Smooth muscle cell (in vitro differentiated cells): Measurements from ENCODE around the gene STAC2. TPM values are rescaled to one million over a fixed set of nuclear protein-coding genes. Genes with fewer than 3 reads are reported as not detected.

Experiments
- DNase-seq: peaks from one replicate; lab custom pipeline; 2025; ENCODE audit not compliant: unreplicated experiment; lab: John Stamatoyannopoulos, UW
- H2AFZ ChIP-seq: fragments of 200-600 bp; sonication (generic); 2 replicates; pipeline ENCODE4 v1.6.0; 2016; ENCODE audit warnings: antibody characterized with exemption, low read depth, mild to moderate bottlenecking
- H3F3A ChIP-seq: fragments of 200-600 bp; sonication (generic); 2 replicates; pipeline ENCODE4 v1.6.0; 2017; ENCODE audit warnings: antibody characterized with exemption, low read depth
- H3K27ac ChIP-seq: fragments of 200-600 bp; sonication (generic); 2 replicates; pipeline ENCODE4 v1.5.1; 2016; ENCODE audit warnings: low read depth, mild to moderate bottlenecking
- H3K27me3 ChIP-seq: fragments of 200-600 bp; sonication (generic); 2 replicates; pipeline ENCODE4 v1.6.1; 2016; ENCODE audit warnings: low read depth, mild to moderate bottlenecking
- H3K36me3 ChIP-seq: fragments of 200-600 bp; sonication (generic); 2 replicates; pipeline ENCODE4 v1.5.1; 2016; ENCODE audit warnings: low read depth
- H3K4me1 ChIP-seq: fragments of 200-600 bp; sonication (generic); 2 replicates; pipeline ENCODE4 v1.5.1; 2016; ENCODE audit warnings: low read depth
- H3K4me2 ChIP-seq: fragments of 200-600 bp; sonication (generic); 2 replicates; pipeline ENCODE4 v1.6.0; 2016; ENCODE audit warnings: mild to moderate bottlenecking
- H3K4me3 ChIP-seq: fragments of 200-600 bp; sonication (generic); 2 replicates; pipeline ENCODE4 v1.5.1; 2016; ENCODE audit warnings: mild to moderate bottlenecking
- H3K79me2 ChIP-seq: fragments of 200-600 bp; sonication (generic); 2 replicates; pipeline ENCODE4 v1.6.0; 2016; ENCODE audit warnings: low read depth, mild to moderate bottlenecking
- H3K9ac ChIP-seq: fragments of 200-600 bp; sonication (generic); 2 replicates; pipeline ENCODE4 v1.6.0; 2016; ENCODE audit warnings: low read depth
- H3K9me3 ChIP-seq: fragments of 200-600 bp; sonication (generic); replicated peaks from 2 replicates; pipeline ENCODE4 v1.5.1; 2016; ENCODE audit warnings: low read depth
- H4K20me1 ChIP-seq: fragments of 200-600 bp; sonication (generic); 2 replicates; pipeline ENCODE4 v1.6.0; 2016; ENCODE audit warnings: low read depth
- WGBS: methylation state at CpG from one replicate; pipeline ENCODE4 v1.1.7; 2016; ENCODE audit warnings: low lambda C conversion rate; 5-methylcytosine and 5-hydroxymethylcytosine counted together
- polyA plus RNA-seq: library from polyadenylated mRNA; unstranded; fragments of >200 nt; fragmentation: Nextera tagmentation; extraction: Ambion mirVana; gene quantifications from 2 replicates; pipeline ENCODE4 v1.2.1, GENCODE V29; 2016
- total RNA-seq: library from RNA; depleted of rRNA; stranded (reverse); fragments of >200 nt; gene quantifications from 2 replicates; pipeline ENCODE4 v1.2.3, GENCODE V29; 2014
- TF ChIP-seq, protein P1 (sequence below): fragments of 200-600 bp; sonication (generic); IDR thresholded peaks from 2 replicates; pipeline ENCODE4 v1.5.1; 2017; ENCODE audit warnings: borderline replicate concordance, mild to moderate bottlenecking, antibody characterized with exemption; ENCODE audit not compliant: insufficient read depth, poor library complexity, severe bottlenecking

The STAC2 gene
- total and polyA plus RNA-seq, 2 experiments from 2014 or later, result 0.09 to 0.32 TPM

DNA sequence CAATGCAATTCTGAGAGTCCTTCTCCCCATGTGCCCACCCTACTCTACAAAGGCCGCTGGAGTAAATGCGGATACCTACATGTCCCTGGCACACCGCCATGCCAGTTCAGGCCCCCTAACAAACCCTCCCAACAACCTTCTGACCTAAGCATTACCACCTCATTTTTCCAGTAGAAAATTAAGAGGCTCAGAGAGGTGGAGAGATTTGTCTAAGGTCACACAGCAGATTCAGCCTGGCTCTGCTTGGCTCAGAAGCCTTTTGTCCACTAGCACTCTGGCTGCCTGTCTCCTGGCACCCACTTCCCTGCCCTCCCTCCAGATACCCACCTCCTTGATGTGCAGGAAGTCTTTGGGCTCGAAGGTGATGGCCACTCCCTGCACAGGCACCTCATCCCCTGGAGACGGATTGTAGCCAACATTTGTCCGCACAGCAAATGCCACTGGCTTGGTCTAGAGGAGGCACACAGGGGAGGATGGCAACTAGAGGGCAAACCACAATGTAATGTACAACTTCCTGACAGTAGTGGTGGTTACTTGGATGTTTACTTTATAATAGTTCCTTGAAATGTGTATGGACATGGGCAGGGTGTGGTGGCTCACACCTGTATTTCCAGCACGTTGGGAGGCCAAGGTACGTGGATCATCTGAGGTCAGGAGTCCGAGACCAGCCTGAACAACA is 38.5 kb downstream of the STAC2 start:
- H4K20me1 ChIP-seq, result no peaks in the 10 kb centered on the region
- no peak overlapping the region for H3K4me3 ChIP-seq
- TF ChIP-seq, protein P1, sequence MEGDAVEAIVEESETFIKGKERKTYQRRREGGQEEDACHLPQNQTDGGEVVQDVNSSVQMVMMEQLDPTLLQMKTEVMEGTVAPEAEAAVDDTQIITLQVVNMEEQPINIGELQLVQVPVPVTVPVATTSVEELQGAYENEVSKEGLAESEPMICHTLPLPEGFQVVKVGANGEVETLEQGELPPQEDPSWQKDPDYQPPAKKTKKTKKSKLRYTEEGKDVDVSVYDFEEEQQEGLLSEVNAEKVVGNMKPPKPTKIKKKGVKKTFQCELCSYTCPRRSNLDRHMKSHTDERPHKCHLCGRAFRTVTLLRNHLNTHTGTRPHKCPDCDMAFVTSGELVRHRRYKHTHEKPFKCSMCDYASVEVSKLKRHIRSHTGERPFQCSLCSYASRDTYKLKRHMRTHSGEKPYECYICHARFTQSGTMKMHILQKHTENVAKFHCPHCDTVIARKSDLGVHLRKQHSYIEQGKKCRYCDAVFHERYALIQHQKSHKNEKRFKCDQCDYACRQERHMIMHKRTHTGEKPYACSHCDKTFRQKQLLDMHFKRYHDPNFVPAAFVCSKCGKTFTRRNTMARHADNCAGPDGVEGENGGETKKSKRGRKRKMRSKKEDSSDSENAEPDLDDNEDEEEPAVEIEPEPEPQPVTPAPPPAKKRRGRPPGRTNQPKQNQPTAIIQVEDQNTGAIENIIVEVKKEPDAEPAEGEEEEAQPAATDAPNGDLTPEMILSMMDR, result no peak
- H3K36me3 ChIP-seq, result peaks cover 4% of the 10 kb centered on the region
- whole genome bisulfite sequencing, result 97% methylated on average over 9 of the region's 9 CpGs
- DNase-seq, result no peak
- H3K4me1 ChIP-seq, result no peaks in the 10 kb centered on the region
- no peaks in the 10 kb centered on the region for H3F3A ChIP-seq
- H3K79me2 ChIP-seq, result no peaks in the 10 kb centered on the region
- no peaks in the 10 kb centered on the region for H3K9me3 ChIP-seq
- no peak overlapping the region for H3K4me2 ChIP-seq
- H3K27ac ChIP-seq, result no peak overlapping the region
- no peak overlapping the region for H2AFZ ChIP-seq
- no peak overlapping the region for H3K9ac ChIP-seq
- H3K27me3 ChIP-seq, result no peaks in the 10 kb centered on the region

DNA sequence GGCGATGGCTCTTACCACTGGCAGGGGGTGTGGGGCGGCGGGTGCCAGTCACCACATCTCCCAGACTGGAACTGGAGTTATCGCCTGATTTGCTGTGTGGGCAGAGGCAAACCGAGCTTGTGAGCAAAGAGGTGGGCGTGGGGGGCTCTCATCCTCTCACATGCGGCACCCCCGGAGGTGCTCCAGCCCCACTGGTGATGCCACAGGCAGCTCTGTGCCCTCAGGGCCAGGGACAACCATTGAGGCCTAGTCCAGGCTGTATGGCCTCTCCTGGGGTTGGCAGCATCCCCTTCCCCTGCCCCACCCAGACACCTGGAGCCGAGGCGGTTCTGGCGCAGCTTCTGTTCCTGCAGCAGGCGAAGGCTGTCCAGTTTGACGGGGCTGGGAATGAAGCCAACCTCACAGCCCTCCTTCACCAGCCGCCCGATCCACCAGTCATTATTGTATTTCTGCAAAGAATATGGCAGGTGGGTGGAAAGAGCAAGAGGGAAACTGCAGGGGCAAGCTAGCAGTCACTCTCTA is 39.2 kb downstream of the STAC2 start:
- Histone ChIP-seq H2AFZ (no peak overlapping the region), H3K27me3 (no peaks in the 10 kb centered on the region), H3K4me3 (no peak overlapping the region), H3F3A (no peaks in the 10 kb centered on the region), H3K4me1 (no peaks in the 10 kb centered on the region), H3K9me3 (no peaks in the 10 kb centered on the region), H3K27ac (no peak overlapping the region), H3K36me3 (peaks cover 4% of the 10 kb centered on the region), H4K20me1 (no peaks in the 10 kb centered on the region), H3K4me2 (no peak overlapping the region), H3K9ac (no peak overlapping the region), H3K79me2 (no peaks in the 10 kb centered on the region)
- no peak for DNase-seq
- TF ChIP-seq, protein P1, result no peak
- 96% methylated on average over 15 of the region's 15 CpGs for WGBS

DNA sequence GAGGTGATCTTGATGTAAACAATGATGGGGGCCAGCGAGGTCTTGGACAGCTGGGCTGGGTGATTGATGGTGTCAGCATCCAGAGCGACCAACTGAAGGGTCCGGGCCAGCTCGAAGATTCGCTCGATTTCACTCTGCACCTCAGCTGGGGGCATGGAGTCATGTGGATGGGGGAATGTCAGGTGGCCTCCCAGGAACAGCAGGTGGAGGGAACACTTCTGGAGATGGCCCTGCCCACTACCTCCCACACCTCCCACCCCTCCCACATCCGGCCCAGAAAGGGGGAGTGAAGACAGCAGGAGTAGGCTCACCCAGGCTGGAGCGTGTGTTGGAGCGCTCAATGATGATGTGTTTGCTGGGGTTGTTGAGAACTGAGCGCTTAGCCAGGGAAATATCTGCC is 42.0 kb downstream of the STAC2 start:
- Histone ChIP-seq H4K20me1 (peaks cover under 1% of the 10 kb centered on the region), H3K36me3 (peaks cover 4% of the 10 kb centered on the region), H3K4me2 (no peak overlapping the region), H3K4me1 (no peaks in the 10 kb centered on the region), H3K79me2 (no peaks in the 10 kb centered on the region), H3K9me3 (no peaks in the 10 kb centered on the region), H2AFZ (no peak overlapping the region), H3K9ac (no peak overlapping the region), H3K27me3 (no peaks in the 10 kb centered on the region), H3K27ac (no peak overlapping the region), H3K4me3 (no peak overlapping the region), H3F3A (no peaks in the 10 kb centered on the region)
- TF ChIP-seq, protein P1, result no peak
- 97% methylated on average over 10 of the region's 10 CpGs for WGBS
- no peak for DNase-seq

DNA sequence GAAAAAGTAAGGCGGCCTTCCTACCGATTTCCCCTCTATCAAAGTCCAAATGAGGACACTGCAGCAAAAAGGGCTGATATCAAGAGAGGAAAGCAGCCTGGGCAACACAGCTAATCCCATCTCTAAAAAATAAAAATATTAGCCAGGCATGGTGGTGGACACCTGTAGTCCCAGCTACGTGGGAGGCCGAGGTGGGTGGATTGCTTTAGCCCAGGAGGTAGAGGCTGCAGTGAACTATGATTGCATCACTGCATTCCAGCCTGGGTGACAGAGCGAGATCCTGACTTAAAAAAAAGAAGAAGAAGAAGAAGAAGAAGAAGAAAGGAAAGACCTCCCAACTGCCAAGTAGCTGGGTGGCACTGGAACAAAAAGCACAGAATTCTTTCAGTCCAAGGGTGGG is 42.7 kb downstream of the STAC2 start:
- peaks cover 4% of the 10 kb centered on the region for H3K36me3 ChIP-seq
- H3K27me3 ChIP-seq, result no peaks in the 10 kb centered on the region
- 96% methylated on average over 5 of the region's 5 CpGs for WGBS

More for the DNA sequence above, 42.7 kb downstream of the STAC2 start:
- peaks cover 7% of the 10 kb centered on the region for H4K20me1 ChIP-seq
- H3K79me2 ChIP-seq, result no peaks in the 10 kb centered on the region
- H3K4me2 ChIP-seq, result no peak overlapping the region
- no peak overlapping the region for H3K27ac ChIP-seq
- H3F3A ChIP-seq, result no peaks in the 10 kb centered on the region
- no peaks in the 10 kb centered on the region for H3K4me1 ChIP-seq
- H3K9me3 ChIP-seq, result no peaks in the 10 kb centered on the region
- no peak overlapping the region for H3K9ac ChIP-seq
- TF ChIP-seq, protein P1, result no peak
- no peak overlapping the region for H3K4me3 ChIP-seq
- DNase-seq, result no peak
- no peak overlapping the region for H2AFZ ChIP-seq
